ENCODE measurements around the gene DLG2.
"Not testable (repeated sequence)": the region's sequence is repeated elsewhere in the genome, so short reads cannot be mapped to it uniquely, and the experiment has no call there.

Gene DLG2

DNA sequence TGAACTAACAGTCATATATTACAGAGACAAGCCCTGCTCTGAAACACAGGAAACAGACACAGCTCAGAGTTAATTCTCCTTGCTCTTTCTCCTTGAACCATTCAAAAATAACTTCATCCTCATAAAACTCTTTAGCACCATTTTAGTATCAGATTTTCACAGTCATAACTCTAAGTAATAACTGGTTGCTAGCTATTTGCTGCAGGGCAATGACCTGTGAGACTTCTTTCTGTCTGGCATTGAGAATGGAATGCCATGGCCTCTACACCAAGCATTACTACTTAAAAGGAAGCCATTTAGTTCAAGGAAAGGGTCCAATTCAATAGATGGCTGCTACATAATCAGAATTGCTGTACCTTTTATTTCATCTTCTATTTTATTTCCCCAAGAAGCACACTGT, 2154.3 kb downstream of the DLG2 start:
- no peak for DNase-seq (ENCODE audit: low read depth in 3 of 3)

DNA sequence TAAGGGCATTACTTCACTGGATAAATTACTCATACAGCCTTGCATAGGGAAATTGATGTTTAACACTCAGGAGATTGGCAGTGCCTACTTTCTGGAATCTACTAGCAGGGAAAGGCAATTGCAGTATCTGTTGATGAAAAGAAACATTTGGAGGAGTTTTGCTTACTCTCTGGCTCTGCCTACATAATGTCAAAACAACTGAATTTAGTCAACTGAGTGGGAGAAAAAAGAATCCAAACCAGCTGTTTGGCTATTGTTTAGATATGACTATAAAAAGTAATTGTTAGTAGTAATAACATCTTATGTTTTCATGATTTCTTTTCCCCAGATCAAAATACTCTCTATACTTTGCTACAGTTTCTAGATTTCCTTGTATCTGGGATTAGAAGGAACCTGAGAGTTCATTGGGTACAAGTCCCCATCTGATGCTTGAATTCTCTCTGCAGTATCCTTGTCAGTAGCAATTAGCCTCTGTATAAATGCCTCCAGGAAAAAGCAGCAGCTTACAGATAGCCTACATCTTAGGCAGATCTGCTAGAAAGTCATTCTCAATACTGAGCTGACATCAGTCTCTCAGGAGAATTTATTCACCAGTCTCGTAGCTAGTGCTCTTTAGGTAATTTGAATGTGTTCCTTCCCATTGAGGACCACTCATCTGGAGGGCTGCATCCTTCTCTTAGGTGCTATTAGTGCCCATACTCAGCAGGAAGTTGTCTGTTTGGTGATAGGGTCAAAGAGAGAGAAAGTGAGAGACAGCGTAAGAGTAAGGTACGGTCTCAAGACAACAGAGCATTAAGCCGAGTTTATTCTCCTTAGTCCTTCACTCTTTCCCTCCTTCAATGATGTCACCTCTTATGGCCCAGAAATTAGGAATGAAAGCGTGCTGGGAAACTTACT, 2155.1 kb downstream of the DLG2 start:
- DNase-seq (ENCODE audit: low read depth in 3 of 3): no peak

DNA sequence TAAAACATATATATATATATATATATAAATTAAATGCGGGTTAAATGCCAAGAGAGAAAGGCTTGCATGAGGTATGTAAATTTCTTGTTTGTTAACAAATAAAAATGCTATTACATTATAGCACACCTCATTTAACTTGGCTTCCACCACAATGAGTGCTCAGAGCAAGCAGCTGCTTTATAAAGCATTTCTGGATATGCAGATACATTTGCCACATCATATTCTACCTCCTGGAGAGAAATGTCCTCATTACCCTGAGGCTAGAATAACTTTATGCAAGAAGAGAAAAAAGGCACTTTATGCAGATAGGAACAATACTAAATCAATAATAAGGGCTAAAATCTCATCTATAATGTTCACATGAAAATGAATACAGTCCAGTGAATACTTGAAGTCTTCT, 2159.3 kb downstream of the DLG2 start:
- DNase-seq (ENCODE audit: low read depth in 3 of 3): no peak

DNA sequence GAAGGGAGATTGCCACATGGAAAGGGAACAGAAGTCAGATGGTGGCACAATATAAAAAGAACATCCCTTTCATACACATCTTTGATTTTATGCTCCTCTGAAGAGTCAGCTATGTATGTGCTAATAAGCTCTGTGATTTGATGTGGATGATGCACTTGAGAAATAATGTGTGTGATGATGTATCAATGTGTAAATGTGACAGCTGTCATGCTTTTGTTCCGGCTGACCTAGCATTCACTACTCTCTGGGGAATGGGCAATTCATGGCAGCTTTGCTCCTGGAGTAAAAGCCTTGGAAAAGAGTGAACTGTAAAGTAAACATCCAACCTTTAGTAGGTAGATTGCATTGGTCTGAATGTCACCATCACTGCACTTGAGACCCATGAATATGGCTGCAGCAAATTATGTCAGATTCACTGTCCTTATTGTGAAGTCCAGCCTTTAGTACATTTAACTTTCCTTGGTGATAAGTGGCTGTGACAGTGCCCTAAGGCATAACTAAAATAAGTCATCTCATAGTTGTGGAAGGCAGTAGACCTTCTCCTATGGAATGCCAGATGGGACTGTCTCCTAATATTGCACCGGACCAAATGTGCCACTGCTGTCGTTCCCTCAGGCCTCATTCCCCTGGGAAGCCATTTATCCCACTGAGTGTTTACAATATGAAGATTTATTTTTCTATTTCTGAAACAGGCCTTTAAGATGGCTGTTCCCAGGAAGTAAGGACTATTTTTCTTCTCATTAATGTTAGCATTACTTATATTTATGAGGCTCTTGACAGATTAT, 2162.8 kb downstream of the DLG2 start:
- no peak for DNase-seq (ENCODE audit: low read depth in 3 of 3)

DNA sequence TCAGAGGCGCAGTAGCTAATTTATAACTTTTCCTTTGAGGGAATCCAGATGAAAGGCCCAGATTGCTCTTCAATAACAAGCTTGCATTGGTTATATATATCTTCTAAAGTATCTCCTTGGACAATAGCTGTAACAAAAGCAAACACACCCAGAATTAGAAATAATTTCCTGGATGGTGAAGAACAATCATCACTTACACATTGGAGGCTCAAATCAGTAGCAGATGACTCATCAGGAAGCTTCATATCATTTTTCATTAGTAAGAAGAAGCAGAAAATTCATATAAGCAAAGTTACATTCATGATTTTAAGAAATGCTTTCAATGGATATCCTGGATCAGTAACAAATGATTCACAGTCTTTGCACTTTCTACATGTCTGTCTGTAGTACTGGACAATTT, 2167.3 kb downstream of the DLG2 start:
- DNase-seq (ENCODE audit: low read depth in 3 of 3): no peak

DNA sequence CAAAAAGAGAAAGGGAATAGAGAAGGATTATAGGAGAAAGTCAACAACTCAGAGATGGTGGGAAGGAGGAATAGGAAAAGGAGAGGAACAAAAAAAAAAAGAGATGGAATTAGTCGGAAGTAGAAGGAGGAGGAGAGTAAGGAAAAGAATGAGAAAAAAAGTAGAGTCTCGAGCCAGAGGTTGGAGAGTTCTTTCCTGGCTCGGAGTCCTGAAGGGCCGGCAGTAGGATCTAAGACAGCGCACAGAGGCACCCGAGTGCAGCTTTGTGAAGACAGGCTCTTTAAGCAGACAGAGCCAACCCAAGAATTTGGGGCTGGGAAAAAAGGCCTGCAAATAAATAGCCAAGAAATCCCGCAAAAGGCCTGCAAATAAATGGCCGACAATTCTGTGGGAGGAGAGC, 2170.6 kb downstream of the DLG2 start:
- DNase-seq (ENCODE audit: low read depth in 3 of 3): no peak

DNA sequence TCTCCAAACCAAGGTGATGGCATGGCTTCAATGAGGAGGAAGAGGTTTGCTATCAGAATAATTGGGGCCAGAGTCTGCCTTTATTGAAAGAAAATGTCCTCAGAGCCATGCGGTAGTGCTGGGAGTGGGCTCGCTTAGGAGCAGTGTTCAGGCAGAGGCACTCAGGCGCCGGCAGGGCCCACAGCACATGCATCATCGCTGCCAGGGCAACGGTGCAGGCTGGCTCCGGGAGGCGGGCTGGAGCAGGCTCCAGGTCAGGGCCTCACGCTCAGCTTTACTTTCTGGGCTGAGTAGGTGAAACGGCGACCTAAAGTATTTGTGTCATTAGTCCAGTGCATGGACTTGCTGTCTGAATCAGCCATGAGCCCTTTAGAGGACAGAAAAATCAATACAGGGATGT, 2171.1 kb downstream of the DLG2 start:
- DNase-seq (ENCODE audit: low read depth in 3 of 3): no peak

DNA sequence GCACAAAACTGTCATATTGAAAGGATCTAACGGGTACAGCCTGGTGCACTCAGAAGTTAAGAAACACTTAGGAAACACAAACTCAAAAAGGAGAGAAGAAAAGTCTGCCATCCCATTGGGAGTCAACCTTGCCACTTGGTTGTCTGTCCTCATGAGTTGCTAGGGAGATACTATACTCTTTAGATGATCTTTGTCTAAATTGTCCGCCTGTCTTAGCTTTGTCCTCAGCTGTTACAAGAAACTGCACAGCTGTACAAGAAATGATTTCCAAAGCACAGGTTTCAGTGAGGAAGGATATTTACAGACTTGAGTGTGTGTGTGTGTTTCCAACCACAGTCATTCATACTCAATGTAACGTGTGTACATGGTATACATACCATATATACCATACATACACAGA, 2171.8 kb downstream of the DLG2 start:
- no peak for DNase-seq (ENCODE audit: low read depth in 3 of 3)

DNA sequence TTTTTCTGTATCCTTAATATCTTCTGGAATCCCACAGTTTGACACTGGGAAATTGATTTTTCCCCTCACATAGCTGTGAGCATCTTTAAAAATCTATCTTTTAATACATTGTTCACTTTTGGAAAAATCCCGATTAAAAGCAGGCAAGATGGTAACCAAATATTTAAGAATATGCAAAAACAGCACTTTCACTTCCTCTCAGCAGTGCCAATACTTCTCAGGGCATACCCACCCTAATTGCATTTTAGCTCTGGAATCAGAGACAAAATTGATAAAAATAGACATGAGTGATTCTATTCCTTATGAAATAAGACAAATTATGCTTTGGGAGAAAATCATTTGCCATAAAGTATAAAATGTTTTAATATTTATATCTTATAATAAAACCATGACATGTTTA, 2172.5 kb downstream of the DLG2 start:
- no peak for DNase-seq (ENCODE audit: low read depth in 3 of 3)

DNA sequence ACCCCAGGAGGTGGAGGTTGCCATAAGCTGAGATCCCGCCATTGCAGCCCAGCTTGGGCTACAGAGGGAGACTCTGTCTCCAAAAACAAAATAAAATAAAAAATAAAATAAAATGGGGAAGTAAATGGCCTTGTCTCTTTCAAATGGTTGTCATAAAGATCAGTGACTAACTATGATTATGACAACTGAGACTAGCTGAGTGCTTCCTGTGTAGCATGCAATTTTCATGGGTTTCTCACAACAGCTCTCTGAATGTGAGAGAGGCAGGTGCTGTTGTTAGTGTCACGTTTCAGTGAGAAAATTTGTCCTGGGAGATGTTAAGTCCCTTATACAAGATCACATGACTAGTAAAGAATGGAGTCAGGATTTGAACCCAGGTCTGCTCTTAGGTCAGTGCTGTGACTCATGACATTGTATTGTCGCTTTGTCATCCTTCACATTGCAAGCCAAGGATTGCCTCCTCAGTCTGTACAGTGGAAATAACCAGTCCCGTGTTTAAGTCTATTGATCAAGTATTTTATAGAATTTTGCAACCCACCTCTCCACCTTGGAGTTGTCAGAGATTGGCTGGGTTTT, 2177.7 kb downstream of the DLG2 start:
- DNase-seq (ENCODE audit: low read depth in 3 of 3): no peak

DNA sequence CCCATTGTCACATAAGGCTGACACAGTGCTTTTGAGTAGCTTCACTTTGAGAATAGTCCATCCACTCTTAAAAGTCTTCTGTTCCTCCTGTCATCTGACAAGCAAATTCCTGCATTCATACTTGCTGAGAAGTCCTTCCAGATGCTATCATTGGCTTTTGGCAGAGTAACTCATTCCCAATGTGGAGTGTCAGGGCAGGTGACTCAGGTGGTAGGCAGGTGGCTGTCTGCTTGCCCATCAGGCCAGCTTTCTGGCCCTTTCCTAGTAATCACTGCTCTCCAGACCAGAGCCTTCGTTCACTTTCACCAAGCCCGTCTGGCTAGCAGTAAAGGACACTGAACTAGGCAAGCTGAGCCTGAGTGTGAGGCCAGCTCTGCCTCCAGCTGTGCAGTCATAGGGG, 2178.5 kb downstream of the DLG2 start:
- no peak for DNase-seq (ENCODE audit: low read depth in 3 of 3)

DNA sequence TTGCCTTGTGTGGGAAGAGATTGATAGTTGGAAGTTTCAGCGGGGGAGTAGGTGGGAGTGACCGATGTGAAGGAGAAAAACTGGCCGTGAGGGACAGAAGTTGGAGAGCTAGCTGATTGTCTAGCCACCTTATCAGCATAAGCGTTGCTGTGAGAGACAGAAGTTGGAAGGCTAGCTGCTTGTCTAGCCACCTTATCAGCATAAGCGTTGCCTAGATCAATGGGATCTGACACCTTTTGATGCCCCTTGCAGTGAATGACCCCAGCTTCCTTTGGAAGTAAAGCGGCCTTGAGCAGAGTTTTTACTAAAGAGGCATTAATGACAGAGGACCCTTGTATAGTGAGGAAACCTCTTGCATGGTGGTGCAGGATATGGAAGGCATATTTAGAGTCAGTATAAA, 2183.3 kb downstream of the DLG2 start:
- DNase-seq (ENCODE audit: low read depth in 3 of 3): not testable (repeated sequence)

DNA sequence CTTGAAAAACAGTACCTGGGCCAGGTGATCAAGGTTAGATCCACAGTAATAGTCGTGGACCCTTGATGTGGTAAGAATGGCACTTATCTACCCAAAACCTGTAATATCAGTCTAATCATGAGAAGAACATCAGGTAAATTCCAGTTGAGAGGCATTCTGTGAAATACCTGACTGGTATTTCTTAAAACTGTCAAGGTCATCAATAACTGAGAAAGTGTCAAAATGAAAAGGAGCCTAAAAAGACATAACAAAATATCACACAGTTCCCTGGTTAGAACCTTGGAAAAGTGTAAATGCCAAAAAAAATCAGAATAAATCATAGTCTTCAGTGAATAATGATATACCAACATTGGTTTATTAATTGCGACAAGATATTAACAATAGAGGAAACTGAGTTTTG, 2185.5 kb downstream of the DLG2 start:
- DNase-seq (ENCODE audit: low read depth in 3 of 3): no peak

DNA sequence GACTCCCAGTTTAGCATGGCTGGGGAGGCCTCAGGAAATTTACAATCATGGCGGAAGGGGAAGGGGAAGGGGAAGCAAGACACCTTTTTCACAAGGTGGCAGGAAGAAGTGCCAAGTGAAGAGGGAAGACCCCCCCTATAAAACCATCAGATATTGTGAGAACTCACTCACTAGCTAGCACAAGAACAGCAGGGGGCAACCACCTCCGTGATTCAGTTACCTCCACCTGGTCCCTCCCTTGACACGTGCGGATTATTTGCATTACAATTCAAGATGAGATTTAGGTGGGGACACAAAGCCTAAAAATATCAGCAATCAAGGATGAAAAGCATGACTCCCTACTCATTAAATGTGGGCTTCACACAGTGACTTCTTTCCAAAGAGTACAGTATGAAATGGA, 2186.0 kb downstream of the DLG2 start:
- no peak for DNase-seq (ENCODE audit: low read depth in 3 of 3)

DNA sequence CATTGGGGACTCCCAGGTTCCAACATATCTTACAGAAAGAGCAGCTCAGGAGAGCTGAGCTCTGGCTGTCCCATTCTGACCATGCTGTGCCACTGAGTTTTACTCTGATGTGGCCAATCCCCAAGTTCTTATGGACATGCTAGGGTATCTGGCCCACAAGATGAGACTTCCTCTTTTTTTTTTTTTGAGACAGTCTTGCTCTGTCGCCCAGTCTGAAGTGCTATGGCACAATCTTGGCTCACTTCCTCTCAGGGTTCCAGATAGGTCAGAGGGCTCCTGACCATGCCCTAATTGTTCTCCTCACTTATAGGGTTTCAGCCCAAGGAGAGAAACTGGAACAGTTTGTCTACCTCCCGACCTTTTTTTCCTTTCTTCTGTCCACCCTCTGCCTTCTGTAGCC, 2188.7 kb downstream of the DLG2 start:
- DNase-seq (ENCODE audit: low read depth in 3 of 3): no peak

DNA sequence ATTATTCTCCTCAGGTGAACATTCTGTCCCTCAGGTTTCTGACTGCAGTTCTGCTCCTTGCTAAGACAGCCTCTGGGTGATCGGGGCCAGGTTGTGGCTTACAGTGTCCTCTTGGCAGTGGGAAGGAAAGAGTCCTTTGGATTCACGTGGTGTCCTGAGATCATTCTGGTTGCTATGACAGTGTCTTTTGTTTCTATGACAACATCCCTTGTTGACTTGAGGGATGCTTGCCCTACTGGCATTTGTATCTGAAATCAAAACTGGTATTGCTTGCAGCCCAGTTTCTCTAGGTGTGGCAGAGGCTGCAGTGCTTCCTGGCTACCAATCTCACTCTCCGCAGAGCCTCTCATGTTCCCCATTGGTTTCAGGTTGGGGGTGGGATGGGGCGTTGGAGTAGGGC, 2189.2 kb downstream of the DLG2 start:
- DNase-seq (ENCODE audit: low read depth in 3 of 3): no peak

DNA sequence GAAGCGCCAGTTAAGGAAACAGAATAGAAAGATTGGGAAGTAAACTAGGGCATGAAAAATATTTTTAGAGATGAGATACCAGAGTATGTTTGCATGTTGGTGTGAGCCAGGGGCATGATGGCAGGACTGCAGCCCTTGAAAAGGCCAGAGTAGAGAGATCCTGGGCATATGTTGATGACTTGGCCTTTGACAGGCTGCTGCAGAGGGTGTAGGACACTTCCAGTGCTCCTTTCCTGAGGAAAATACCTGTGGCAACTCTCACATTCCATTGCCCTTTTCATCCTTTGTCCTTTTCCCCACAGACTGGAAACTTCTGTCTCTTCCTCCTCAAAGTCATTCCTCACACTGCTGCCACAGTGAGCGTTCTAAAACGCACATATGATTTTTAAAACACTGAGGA, 2190.3 kb downstream of the DLG2 start:
- DNase-seq (ENCODE audit: low read depth in 3 of 3): no peak

DNA sequence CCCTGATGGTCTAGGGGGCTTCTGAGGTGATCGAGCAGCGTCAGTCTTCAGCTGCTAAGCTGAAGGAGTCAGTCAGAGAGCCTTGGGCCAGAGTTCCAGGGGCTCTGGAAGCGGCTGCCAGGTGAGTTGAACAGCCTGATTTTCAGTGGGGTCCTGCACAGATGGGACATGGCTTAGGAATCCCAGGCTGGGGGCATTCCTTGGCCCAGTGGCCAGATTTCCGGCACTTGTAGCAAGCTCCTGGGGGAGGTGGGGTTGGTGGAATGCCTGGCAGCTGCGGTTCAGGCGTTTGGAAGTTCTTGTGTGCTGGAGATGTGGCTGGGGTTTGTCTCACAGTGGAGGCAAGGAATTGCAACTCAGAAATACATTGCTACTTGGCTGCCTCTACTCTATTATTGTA, 2192.3 kb downstream of the DLG2 start:
- DNase-seq (ENCODE audit: low read depth in 3 of 3): not testable (repeated sequence)

DNA sequence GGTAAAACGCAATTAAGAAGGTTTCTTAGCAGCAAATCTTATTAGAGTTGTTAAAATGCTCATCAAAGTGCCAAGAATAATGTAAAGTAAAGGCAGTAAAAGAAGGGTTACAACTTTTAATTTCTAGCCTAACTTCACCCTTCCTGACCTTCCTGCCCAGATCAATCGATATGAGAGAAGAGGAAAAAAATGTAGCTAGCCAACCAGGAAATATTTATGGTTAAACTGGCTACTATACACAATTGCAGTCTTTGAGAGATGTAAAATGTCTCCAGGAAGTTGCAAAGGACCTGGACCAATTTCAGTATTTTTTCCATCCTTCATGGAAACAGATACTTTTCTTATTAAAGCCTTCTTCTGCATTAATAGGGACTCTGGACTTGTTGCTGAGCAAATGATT, 2199.2 kb downstream of the DLG2 start:
- no peak for DNase-seq (ENCODE audit: low read depth in 3 of 3)

DNA sequence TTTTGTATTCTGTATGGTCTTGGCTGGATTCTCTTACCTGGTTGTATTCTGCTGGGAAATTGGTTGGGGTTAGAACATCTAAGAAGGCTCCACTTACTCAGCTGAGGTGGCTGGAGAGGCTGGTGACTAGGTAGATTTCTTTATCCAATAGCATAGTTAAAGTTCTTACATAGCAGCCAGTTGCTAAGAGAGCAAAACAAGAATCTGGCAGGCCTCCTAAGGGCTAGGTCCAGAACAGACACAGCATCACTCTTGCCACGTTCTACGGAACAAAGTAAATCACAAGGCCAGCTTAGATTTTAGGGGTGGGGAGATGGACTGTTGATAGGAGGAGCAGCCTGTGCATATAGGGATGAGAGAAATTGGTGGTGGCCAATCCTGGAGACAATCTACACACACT, 2199.6 kb downstream of the DLG2 start:
- DNase-seq (ENCODE audit: low read depth in 3 of 3): no peak

DNA sequence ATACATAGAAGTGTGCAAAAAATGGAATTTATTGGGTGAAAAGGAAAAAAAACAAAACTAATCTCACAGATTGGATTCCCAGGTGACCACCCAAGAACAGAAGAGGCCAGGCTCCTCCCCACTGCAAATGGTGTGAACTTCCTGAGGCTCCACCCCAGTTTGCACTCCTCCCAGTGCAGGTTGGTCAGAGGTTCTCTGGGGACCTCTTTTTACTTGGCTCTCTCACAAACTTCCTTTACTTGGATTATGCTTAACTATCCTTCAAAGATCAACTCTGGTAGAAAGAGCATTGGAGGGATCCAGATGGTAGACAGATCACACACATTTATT, 2202.0 kb downstream of the DLG2 start:
- DNase-seq (ENCODE audit: low read depth in 3 of 3): no peak

DNA sequence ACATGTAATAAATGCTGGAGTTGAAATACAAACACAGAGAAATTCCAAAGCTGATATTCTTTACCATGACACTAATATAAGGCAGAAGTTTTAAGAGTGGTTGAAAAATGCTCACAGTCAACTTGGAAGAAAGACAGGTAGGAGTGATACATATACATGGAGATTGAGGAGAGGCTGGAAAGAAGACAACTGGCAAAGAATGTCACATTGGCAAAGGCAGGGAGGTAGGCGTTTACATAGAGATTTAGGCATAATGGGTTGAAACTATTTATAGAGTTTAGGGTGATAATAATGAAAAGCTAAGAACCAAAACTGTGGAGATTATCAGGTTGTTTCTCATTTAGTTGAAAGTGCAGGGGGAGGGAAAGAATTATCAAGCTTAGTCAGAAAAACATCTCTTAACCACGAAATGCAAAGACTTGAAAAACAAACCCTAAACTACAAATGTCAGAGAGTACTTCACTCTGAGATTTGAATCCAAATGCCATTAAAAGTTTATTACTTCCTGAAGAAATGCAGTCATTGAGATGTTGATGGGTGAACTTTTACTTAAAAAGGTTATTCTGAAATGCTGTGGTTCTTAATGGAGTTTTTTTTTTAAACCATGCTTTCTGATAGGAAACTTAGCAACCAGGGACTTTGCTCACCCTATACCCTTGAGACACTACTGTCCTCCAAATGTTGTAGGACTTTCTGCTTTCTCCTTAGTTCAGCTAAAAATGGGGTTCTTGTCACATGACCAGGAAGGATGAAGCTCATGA, 2202.6 kb downstream of the DLG2 start:
- no peak for DNase-seq (ENCODE audit: low read depth in 3 of 3)
